HL-60 (cell line): ENCODE results near the gene GPHN.

ENCODE experiments used
- POLR2AphosphoS5 ChIP-seq: IDR thresholded peaks from 2 replicates; pipeline ENCODE4 v1.6.1; 2012; ENCODE audit warnings: low read depth
- TF ChIP-seq, protein P1 (sequence below): IDR thresholded peaks from 2 replicates; pipeline ENCODE4 v1.6.1; 2012; ENCODE audit warnings: low read depth; ENCODE audit not compliant: insufficient replicate concordance

DNA sequence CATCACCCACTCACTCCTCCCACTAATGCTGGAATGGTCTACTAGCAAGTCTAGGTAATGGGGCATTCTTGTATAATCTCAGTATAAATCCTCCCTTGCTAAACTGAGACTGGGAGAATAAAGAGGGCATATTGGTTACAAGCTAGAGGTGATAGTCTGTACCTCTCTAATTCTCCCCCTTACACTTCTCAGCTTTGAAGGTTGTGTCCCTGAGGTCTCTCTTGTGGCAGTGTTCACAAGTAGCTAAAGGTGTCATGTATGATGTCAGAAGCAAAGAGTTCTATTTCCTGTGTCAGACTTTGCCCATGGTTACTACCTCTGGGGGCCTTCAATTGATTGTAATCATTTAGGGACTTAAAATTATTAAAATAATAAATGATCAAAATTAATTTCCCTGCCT, 48.3 kb upstream of the GPHN start:
- TF ChIP-seq, protein P1, sequence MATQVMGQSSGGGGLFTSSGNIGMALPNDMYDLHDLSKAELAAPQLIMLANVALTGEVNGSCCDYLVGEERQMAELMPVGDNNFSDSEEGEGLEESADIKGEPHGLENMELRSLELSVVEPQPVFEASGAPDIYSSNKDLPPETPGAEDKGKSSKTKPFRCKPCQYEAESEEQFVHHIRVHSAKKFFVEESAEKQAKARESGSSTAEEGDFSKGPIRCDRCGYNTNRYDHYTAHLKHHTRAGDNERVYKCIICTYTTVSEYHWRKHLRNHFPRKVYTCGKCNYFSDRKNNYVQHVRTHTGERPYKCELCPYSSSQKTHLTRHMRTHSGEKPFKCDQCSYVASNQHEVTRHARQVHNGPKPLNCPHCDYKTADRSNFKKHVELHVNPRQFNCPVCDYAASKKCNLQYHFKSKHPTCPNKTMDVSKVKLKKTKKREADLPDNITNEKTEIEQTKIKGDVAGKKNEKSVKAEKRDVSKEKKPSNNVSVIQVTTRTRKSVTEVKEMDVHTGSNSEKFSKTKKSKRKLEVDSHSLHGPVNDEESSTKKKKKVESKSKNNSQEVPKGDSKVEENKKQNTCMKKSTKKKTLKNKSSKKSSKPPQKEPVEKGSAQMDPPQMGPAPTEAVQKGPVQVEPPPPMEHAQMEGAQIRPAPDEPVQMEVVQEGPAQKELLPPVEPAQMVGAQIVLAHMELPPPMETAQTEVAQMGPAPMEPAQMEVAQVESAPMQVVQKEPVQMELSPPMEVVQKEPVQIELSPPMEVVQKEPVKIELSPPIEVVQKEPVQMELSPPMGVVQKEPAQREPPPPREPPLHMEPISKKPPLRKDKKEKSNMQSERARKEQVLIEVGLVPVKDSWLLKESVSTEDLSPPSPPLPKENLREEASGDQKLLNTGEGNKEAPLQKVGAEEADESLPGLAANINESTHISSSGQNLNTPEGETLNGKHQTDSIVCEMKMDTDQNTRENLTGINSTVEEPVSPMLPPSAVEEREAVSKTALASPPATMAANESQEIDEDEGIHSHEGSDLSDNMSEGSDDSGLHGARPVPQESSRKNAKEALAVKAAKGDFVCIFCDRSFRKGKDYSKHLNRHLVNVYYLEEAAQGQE = no peak
- no peak for TF ChIP-seq POLR2AphosphoS5
